Occipital lobe (tissue), 2 donors: ENCODE data around the gene SEC14L6. TPM values are rescaled to one million over a fixed set of nuclear protein-coding genes. Genes with fewer than 3 reads are reported as not detected.
"Not testable (repeated sequence)": the region's sequence is repeated elsewhere in the genome, so short reads cannot be mapped to it uniquely, and the experiment has no call there.

Source experiments
- DNase-seq: peaks from one replicate; lab custom pipeline; 2025; lab: John Stamatoyannopoulos, UW
- total RNA-seq: library from RNA; depleted of rRNA; stranded (reverse); fragments of >200 nt; gene quantifications from one replicate; pipeline ENCODE4 v1.2.3, GENCODE V29; 2014

SEC14L6 gene
- total RNA-seq, 1 donor from 2014 or later = 1.4 TPM

DNA sequence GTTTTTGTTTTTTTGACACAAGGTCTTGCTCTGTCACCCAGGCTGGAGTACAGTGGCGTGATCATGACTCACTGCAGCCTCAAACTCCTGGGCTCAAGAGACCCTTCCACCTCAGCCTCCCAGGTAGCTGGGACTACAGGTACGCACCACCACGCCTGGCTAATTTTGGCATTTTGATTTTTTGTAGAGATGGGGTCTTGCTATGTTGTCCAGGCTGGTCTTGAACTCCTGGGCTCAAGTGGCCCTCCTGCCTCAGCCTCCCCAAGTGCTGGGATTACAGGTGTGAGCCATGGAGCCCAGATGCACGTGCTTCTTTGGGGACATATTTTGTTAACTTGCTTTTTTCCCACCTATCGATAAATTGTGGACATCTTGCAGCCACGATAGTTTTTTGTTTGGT, 20.7 kb upstream of the SEC14L6 start:
- DNase-seq = not testable (repeated sequence)

DNA sequence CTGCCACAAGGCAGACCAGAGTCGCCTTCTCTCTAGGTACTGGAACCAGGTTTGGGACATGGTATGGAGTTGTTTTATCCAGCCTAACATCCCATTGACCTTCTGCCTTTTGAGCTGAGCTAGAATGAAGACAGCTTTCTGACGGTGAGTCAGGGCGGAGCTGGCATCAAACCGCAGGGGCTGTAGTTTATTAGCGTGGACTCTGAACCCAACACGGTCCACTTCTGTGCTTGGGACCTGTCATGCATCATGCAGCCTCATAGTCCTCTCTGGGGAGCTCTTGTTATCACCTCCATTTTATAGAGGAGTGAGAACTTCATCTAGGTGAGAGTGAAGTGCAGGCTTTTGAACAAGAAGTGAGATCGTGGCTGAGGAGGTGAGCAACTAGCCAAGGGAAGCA, 19.6 kb upstream of the SEC14L6 start:
- DNase-seq = no peak

DNA sequence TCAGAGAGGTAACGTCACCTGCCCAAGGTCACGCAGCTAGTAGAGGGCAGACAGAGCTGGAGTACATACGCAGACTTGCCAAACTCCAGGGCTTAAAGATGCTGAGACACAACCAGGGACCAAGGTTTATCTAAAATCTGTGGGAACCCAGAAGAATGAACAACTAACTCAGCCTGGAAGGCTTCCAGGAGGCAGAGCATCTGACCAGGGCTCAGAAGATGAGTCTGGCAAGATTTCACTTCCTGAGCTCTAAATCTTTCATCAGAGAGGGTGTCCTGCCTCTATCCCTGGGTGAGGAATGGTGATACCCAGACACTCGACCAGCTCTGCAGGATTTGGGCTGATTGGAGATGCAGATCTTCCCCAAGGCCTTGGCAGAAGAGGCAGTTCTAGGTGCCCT, 18.8 kb upstream of the SEC14L6 start:
- no peak for DNase-seq

DNA sequence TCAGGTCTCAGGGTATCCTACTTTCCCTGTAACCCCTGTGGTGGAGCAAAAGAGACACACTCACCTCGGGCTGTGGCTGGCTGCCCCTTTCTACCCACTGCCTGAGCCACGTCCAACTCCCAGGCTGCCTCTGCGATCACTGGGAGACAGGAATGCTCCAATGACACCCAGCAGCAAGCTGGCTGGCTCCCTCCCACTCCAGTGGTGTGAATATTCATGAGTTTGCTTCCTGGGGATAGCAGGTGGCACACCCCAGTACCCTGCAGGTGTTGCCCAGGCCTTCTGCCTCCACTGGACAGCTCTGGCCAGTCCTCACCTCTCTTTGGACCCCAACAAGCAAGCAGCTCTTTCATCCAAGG, 18.2 kb upstream of the SEC14L6 start:
- DNase-seq = no peak

DNA sequence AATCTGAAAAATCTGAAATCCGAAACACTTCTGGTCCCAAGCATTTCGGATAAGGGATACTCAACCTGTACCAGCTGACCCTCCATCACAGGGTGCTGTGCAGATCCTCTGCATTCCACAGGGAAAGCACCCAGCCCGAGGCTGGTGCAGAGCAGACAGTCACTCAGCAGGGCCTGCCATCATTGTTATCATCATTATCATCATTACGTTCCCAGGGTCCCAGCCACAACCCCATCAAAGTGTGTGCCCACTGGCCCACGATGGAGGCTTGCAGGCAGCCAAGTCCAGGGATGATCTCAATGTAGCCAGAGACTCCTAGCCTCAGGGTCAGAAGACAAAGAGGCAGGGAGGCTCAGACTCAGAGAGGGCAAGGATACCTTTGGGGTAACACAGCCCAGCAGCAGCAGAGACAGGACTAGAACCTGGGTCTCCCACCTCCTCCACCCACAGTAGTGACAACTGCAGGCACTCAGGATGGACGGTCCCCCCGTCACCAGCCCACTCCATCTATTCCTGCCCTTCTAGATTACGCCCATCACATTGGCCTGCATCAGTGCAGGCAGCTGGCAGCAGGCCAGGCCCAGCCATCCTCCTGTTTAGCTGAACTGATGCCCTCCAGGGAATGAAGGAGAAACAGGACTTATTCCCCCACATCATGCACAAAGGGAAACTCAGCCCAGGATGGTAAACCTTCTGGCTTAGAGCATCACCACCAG, 17.7 kb upstream of the SEC14L6 start:
- DNase-seq = no peak

DNA sequence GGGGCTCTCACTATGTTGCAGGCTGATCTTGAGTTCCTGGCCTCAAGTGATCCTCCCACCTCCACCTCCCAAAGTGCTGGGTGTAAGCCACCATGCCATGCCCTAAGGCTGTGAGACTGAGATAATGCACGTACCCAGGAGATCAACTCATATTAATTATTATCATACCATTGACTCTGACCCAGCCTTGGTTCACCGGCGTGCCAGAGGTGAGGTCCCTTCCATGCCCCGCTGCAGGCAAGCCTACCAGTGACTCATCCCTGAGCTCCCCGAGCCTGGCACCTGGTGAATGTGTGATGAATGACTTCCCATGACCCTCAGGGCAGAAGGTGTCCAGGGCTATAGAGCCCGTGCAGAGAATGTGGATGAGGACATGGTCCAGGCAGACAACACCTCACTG, 15.8 kb upstream of the SEC14L6 start:
- DNase-seq = no peak

DNA sequence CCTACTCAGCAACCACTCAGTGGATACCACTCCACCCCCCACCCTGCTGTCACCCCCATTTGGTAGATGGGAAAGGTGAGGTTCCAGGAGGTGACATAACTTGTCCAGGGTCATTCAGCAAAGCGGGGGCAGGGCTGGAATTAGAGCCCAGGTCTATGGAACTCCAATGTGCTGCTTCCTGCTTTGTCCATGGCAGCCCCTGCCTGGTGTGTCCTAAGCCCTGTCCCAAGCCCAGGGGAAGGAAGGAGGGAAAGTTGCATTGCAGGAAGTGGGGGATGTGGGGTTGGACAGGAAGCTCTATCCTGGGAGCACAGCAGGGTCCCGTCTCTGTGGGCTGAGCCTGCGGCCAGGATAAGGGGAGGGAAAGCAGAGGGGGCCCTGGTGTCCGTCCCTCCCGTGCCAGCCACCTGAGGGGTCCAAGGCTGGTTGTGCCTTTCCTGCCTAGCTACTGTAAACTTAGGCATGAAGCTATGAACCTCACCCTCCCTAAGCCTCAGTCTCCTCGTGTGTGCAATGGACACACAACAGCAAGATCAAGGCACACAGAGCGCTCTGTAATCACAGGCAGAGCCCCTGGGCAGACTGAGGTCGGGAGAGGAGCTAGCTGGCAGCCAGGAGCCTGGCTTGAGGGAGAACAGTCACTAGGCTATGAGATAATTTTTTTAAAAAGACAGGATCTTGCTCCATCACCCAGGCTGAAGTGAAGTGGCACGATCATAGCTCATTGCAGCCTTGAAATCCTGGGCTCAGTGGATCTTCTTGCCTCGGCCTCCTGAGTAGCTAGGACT, 15.1 kb upstream of the SEC14L6 start:
- DNase-seq = no peak

DNA sequence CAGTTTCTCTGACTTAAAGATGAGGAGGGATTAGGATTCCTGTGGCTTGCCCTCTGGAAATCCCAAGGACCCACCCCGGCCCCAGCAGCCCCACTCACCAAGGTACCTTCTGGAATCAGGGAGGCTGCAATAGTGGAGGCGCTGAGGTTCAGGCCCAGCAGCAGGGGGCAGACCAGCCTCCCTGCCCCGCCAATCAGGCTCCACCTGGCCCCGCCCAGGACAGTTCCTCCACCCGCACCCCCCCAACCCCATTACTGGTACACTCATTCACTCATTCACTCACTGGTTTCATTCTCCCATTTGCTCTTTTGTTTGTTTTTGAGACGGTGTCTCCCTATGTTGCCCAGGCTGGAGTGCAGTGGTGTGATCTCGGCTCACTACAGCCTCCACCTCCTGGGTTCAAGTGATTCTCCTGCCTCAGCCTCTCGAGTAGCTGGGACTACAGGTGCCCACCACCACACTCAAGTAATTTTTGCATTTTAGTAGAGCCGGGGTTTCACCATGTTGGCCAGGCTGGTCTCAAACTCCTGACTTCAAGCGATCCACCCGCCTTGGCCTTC, 14.2 kb upstream of the SEC14L6 start:
- not testable (repeated sequence) for DNase-seq

DNA sequence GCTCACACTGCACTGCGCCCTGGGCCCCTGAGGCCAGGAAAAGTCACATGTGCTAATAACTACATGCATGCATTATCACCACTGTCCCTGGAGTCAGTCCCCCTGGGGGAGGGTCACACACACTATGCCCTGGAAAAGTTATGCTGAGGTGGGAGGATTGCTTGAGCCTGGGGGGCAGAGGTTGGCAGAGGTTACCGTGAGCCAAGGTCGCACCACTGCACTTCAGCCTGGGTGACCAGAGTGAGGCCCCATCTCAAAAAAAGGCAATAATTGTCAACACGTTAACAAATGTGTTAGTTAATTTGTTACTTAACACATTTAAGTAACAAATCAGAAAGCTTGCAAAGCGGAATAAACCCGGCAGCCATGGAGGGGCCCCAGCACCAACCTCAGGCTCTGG, 13.3 kb upstream of the SEC14L6 start:
- no peak for DNase-seq

DNA sequence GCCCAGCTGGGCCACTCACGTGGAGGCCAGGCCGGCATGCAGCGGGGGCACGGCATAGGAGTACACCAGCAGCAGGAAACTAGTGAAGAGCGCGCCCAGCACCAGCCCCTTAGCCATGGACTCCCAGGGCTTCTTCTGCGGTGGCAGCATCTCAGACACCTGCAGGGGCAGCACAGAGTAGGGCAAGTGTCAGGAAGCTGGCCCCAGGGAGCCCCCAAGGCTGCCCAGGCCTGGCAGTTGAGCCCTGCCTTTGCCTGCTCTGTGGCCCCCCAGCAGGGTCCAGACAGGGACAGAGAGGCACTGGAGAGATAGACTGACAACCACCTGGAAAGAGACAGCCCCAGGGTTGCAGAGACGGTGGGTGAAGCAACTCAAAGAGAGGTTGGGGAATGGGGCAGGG, 10.7 kb upstream of the SEC14L6 start:
- DNase-seq = no peak

DNA sequence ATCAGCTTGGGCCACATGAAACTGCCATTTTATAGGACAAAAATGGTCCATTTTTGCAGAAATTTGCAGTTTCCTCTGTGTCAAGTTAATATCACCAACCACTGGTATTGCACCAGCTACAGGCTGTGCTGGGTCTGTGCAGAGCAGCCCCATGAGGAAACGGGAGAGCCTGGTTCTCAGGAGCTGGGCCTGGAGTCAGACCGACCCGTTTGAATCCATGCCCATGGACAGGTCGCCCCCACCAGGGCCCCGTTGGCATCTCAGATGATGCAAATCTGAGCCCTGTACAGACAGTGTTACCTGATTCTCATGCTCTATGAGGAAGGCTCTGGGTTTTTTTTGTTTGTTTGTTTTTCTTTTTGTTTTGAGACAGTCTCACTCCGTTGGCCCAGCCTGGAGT, 9.8 kb upstream of the SEC14L6 start:
- no peak for DNase-seq

DNA sequence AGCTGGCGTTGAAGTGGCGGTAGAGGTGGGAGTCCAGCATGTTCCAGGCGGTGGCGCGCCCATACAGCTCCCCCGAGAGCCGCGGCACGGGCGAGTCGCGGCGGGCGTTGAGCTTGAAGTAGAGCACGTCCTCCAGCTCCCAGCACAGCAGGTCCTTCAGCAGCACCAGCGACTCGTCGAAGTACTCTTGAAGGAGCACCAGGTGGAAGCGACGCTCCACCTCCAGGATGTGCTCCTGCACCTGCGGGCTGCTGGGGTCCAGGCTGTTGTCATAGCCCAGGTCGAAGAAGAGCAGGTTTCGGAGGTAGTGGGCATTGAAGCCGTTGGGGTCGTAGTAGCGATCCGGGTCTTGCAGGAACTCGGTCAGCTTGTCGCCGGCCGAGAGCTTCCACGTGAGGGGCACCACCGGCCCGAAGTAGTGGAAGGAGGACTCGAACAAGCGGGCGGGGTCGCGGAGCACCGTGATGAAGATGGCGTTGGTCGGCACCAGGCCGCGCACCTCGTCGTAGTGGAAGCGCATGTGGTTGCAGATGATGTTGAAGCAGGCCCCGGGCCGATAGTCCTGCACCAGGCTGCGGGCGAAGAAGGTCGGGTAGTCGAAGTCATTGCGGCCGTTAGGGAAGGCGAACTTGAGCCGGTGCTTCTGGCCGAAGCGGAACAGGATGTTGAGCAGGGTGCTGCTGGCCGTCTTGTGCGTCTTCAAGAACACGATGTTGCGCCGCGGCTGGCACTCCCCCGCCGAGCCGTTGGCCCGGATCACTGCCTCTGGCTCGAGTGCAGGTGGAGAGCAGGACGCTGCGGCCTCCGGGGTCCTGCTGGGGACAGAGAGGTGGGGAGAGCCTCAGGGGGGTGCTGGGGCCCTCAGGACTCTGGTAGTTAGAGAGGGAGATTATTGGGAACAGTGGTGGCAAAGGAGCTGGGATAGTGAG, 9.0 kb upstream of the SEC14L6 start:
- DNase-seq = no peak

DNA sequence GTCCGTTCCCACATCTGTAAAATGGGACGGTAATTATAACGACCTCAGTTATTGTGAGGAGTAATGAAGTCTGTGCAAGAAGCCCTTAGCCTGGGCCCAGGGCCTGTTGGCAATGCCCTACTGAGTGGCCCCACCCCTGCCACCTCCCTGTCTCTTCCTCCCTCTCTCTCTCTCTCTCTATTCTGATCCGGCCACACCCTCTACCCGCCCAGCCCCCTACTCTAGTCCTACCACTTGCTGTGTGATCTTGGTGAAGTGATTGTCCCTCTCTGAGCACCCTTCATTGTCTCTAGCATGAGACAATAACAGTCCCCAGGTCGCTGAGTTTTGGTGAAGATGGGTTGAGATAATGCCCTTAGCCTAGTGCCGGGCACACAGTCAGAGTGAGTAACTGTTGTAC, 7.4 kb upstream of the SEC14L6 start:
- DNase-seq = no peak

DNA sequence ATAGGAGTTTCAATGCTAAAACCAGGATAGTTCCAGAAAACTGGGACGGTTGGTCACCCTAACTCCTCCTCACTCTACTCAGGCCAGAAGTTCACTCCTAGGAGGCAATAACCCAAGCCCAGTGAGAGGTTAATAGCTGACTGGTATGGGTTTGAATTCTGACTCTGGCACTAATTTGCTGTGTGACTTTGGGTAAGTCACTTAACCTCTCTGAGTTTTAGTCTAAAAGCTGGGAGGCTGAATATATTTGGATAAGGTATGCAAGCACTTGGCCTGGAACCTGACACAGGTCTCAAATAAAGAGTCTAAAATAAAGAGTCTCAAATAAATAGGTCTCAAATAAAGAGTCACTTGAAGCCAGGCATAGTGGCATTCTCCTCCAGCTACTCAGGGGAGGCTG, 6.2 kb upstream of the SEC14L6 start:
- no peak for DNase-seq

DNA sequence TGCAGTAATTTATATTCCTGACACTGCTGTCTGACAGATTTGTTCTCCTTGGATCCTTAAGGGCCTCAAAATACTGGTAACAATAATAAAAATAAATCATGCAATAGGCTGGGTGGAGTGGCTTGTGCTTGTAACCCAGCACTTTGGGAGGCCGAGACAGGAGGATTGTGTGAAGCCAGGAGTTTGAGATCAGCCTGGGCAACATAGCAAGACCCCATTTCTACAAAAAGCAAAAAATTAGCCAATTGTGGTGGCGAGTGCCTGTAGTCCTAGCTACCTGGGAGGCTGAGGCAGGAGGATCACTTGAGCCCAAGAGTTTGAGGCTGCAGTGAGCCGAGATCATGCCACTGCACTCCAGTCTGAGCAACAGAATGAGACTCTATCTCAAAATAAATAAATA, 5.3 kb upstream of the SEC14L6 start:
- DNase-seq = not testable (repeated sequence)

DNA sequence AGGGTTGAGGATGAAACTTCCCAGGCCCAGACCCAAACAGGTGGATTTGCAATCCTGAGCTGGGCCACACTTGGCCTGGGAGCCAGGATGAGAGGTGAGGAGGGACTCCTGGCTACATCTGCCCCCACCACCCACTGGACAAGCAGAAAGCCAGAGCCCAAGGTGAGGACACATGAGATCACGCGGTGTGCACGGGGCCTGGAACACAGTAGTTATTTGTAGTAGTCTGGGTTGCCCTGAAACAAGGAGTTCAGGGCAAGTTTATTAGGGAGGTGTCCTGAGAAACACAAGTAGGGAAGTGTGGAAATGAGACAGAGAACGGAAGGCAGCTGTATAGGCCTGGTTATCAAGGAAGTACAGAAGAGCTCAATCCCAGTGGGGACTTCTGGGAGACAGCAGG, 647 bp upstream of the SEC14L6 start:
- no peak for DNase-seq

DNA sequence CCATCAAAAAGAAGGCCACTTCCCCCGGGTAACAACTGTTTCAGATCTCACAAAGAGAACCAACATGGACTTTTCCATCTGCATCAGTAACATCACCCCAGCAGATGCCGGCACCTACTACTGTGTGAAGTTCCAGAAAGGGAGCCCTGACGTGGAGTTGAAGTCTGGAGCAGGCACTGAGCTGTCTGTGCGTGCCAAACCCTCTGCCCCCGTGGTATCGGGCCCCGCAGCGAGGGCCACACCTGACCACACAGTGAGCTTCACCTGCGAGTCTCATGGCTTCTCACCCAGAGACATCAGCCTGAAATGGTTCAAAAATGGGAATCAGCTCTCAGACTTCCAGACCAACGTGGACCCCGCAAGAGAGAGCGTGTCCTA, 3.7 kb downstream of the SEC14L6 start:
- no peak for DNase-seq

DNA sequence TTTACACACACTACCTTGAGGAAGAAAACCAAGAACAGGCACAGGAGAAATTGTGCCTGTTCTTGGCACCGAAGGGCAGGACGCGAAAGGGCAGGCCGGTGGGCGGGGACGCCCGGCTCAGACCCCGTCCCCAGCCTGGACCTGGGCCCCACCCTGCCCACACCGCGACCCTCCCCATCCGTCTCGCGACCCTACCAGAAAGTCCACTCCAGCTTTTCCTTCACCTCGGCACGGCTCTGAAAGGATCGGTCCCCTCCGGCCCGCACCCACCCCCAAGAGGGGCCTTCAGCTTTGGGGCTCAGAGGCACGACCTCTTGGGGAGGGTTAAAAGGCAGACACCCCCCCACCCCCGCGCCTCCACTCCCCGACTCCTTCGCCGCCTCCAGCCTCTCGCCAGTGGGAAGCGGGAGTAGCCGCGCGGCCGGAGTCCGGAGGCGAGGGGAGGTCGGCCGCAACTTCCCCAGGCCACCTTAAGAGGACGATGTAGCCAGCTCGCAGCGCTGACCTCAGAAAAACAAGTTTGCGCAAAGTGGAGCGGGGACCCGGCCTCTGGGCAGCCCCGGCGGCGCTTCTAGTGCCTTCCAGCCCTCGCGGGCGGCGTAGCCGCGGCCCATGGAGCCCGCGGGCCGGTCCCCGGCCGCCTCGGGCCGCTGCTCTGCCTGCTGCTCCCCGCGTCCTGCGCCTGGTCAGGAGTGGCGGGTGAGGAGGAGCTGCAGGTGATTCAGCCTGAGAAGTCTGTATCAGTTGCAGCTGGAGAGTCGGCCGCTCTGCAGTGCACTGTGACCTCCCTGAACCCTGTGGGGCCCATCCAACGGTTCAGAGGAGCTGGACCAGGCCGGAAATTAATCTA, 4.4 kb downstream of the SEC14L6 start:
- DNase-seq = no peak

DNA sequence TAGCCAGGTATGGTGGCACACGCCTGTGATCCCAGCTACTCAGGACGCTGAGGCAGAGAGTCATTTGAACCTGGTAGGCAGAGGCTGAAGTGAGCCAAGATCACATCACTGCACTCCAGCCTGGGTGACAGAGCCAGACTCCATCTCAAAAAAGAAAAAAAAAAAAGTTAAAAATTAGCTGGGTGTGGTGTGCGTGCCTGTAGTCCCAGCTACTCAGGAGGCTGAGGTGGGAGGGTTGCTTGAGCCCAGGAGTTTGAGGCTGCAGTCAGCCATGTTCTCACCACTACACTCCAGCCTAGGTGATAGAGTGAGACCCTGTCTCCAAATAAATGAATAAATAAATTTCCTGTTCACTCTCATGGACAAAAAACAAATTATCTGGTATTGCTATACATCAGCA, 5.0 kb downstream of the SEC14L6 start:
- not testable (repeated sequence) for DNase-seq

DNA sequence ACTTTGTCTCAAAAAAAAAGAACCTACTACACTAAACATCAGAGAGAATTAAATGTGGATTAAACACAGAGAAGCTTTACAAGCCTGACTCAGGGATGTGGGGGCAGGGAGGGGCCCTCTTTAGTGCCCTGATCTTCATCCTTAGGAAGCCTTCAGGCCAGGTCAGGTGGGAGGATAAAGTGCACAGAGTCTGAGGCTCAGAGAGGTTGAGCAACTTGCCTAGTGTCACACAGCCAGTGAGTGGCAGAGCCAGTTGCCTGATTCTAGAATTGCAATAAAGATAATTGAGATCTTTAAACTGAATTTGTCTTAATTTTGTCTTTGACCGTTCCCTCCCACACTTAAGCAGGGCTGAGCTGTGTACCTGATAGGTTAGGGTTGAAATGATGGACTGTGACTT, 7.2 kb downstream of the SEC14L6 start:
- DNase-seq = no peak

DNA sequence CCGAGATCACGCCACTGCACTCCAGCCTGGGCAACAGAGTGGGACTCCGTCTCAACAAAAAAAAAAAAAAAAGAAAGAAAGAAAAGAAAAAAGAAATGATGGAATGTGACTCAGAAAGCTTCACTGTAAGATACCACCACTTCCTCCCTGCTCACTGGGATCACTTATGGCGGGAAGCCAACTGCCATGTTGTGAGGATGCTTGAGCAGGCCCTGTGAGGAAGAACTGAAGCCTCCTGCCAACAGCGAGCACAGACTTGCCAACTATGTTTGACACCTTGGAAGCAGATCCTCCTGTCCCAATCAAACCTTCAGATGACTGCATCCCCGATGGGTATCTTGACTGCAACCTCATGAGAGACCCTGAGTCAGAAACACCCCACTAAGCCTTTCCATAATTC, 8.3 kb downstream of the SEC14L6 start:
- DNase-seq = no peak
